ENCODE results near the gene CCR6.

The CCR6 gene

DNA sequence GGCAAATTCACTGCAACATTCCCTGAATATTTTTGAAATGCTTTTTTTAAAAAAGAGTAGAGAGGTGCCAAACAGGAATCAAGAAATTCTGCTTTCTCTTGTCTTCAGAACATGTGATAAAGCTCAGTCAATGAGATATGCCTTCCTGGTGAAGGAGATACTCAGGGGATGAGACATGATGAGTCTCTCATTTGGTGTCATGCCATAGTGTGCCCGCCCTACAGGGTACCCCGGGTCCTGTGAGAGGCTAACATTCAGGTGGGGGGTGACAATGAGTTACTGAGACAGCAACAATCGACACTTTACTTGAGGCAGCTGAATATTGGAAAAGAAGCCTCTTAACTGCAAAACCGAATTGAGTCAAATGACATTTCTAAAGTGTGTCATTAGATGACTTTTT, 6.7 kb downstream of the CCR6 start:
- H3K4me3 ChIP-seq (ENCODE audit: low read depth, low read length), result no peak overlapping the region
- TF ChIP-seq, protein P1, sequence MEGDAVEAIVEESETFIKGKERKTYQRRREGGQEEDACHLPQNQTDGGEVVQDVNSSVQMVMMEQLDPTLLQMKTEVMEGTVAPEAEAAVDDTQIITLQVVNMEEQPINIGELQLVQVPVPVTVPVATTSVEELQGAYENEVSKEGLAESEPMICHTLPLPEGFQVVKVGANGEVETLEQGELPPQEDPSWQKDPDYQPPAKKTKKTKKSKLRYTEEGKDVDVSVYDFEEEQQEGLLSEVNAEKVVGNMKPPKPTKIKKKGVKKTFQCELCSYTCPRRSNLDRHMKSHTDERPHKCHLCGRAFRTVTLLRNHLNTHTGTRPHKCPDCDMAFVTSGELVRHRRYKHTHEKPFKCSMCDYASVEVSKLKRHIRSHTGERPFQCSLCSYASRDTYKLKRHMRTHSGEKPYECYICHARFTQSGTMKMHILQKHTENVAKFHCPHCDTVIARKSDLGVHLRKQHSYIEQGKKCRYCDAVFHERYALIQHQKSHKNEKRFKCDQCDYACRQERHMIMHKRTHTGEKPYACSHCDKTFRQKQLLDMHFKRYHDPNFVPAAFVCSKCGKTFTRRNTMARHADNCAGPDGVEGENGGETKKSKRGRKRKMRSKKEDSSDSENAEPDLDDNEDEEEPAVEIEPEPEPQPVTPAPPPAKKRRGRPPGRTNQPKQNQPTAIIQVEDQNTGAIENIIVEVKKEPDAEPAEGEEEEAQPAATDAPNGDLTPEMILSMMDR (IDR thresholded peaks at IDR 0.05; ENCODE audit: low read depth, low read length), result no peak

GRCh38 chr6:167130008-167130677, 7.2 kb downstream of the CCR6 start:
- H3K4me3 ChIP-seq (ENCODE audit: low read depth, low read length), result no peak overlapping the region

DNA sequence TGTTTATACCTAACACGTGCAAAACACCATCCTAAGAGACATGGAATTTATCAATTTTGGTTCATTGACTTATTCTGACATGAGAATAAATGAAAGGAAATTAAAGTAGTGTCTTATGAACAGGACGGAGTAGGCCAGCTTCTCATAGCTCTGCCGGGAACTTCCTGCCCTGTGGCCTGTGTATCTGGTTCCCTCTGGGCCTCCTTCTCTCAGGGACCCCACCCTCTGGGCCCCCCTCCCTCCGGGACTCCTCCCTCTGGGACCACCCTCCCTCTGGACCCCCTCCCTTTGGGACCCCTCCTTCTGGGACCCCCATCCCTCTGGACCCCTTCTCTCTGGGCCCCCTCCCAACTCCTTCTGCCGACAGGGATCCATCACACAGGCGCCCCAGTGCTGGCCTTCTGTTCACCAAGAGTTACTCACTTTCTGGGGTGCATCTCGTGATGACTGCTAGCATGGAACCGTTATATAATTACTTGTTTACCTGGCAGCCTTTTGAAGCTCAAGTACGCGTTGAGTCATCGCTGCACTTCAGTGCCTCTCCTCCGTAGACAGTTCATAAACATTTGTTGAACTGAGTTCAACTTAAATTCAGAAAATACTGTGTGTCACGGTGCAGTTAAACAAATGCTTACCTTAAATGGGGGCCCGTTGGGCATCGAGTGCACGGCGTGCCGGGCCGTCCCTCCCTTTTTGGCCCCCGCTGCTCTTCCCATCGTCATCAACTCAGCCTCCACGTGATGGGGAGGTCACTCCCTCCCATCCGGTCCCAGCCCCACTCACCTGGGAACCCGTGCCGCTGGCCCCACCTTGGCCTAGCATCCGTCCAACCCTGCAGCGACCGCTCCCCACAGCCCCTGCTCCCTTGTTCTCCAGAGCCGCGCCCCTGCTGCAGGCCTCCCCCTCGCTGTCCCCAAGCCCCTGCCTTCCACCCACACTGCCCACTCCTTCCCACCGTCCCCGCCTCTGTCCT, 8.1 kb downstream of the CCR6 start:
- H3K4me3 ChIP-seq (ENCODE audit: low read depth, low read length), result no peak overlapping the region
- TF ChIP-seq, protein P1 (IDR thresholded peaks at IDR 0.05; ENCODE audit: low read depth, low read length), result no peak

More at GRCh38 chr6:167130008-167130677, 7.2 kb downstream of the CCR6 start:
- TF ChIP-seq, protein P1 (IDR thresholded peaks at IDR 0.05; ENCODE audit: low read depth, low read length), result no peak

- TF ChIP-seq, protein P1 (IDR thresholded peaks at IDR 0.05; ENCODE audit: low read depth, low read length), result no peak
- H3K4me3 ChIP-seq (ENCODE audit: low read depth, low read length), result no peak overlapping the region
These were observed 11.8 kb downstream of the CCR6 start for GRCh38 chr6:167134448-167135328.

GRCh38 chr6:167136376-167136775, 13.5 kb downstream of the CCR6 start:
- H3K4me3 ChIP-seq (ENCODE audit: low read depth, low read length), result no peak overlapping the region
- TF ChIP-seq, protein P1 (IDR thresholded peaks at IDR 0.05; ENCODE audit: low read depth, low read length), result no peak

DNA sequence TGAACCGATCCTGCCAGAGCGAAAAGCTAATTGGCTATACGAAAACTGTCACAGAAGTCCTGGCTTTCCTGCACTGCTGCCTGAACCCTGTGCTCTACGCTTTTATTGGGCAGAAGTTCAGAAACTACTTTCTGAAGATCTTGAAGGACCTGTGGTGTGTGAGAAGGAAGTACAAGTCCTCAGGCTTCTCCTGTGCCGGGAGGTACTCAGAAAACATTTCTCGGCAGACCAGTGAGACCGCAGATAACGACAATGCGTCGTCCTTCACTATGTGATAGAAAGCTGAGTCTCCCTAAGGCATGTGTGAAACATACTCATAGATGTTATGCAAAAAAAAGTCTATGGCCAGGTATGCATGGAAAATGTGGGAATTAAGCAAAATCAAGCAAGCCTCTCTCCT, 14.2 kb downstream of the CCR6 start:
- TF ChIP-seq, protein P1 (IDR thresholded peaks at IDR 0.05; ENCODE audit: low read depth, low read length), result no peak
- H3K4me3 ChIP-seq (ENCODE audit: low read depth, low read length), result no peak overlapping the region

Data from WI38 (cell line).